HUES6 (cell line): ENCODE data around the gene MAGEB4.
"Not testable (repeated sequence)": the region's sequence is repeated elsewhere in the genome, so short reads cannot be mapped to it uniquely, and the experiment has no call there.

Experiments
- H3K27ac ChIP-seq: 2 replicates; pipeline ENCODE4 v1.7.0; 2013; ENCODE audit warnings: low read depth, mild to moderate bottlenecking, low read length, inconsistent platforms
- H3K27me3 ChIP-seq: 2 replicates; pipeline ENCODE4 v1.6.1; 2013; ENCODE audit warnings: low read length; ENCODE audit not compliant: control insufficient read depth, insufficient read depth
- H3K36me3 ChIP-seq: 2 replicates; pipeline ENCODE4 v1.6.1; 2013; ENCODE audit warnings: low read length; ENCODE audit not compliant: control insufficient read depth, insufficient read depth
- H3K4me1 ChIP-seq: 2 replicates; pipeline ENCODE4 v1.6.1; 2013; ENCODE audit warnings: low read length; ENCODE audit not compliant: control insufficient read depth, insufficient read depth
- H3K4me3 ChIP-seq: 2 replicates; pipeline ENCODE4 v1.5.1; 2013; ENCODE audit warnings: low read depth, low read length
- H3K9ac ChIP-seq: one replicate; pipeline ENCODE4 v1.6.1; 2013; ENCODE audit warnings: mild to moderate bottlenecking, low read length
- H3K9me3 ChIP-seq: 2 replicates; pipeline ENCODE4 v1.6.1; 2013; ENCODE audit warnings: low read depth, low read length; ENCODE audit not compliant: control insufficient read depth, insufficient read depth

Gene MAGEB4

GRCh38 chrX:30241724-30242415 is at the start of gene MAGEB4:
TSS of gene MAGEB4 (plus strand) at chrX:30242000. CDS start at chrX:30242136, 136 bp downstream.
- Histone ChIP-seq H3K36me3 (no peaks in the 10 kb centered on the region), H3K27ac (no peak within 1 kb of the TSS), H3K9me3 (no peaks in the 10 kb centered on the region)

GRCh38 chrX:30193910-30194309 is 47.9 kb upstream of the MAGEB4 start:
- Histone ChIP-seq H3K27ac (peak overlapping the region; percentile 69; the same call in 1 of the 2 replicates), H3K4me1 (peaks cover 30% of the 10 kb centered on the region), H3K9me3 (peaks cover 11% of the 10 kb centered on the region; the same call in 1 of the 2 replicates), H3K9ac (peak overlapping the region; percentile 39)
- H3K27me3 ChIP-seq, H3K4me3 ChIP-seq, H3K36me3 ChIP-seq: not testable (repeated sequence)

More at GRCh38 chrX:30241724-30242415, at the start of gene MAGEB4:
- H3K4me3 ChIP-seq, result no peak within 1 kb of the TSS
- no peak within 1 kb of the TSS for H3K9ac ChIP-seq
- no peaks in the 10 kb centered on the region; the same call in 1 of the 2 replicates for H3K4me1 ChIP-seq
- no peaks in the 10 kb centered on the region; the same call in 1 of the 2 replicates for H3K27me3 ChIP-seq

DNA sequence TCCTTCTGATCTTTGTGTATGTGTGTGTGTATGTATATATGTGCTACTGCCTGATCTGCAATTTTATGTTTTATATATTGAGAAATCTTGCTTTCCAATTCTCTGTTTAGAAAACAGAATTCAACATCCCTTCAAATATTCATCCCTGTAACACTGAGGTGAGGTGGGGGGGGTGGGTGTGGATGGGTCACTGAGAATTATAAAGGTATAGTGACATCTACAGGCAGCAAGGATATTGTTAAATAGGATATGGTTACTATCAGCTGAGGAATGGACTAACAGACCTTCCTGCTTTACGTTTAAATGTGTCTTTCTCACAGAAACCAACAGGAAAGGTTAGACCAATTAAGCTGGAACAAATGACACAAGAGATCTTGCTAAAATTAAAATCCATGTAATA is 45.5 kb upstream of the MAGEB4 start:
- Histone ChIP-seq H3K36me3 (no peaks in the 10 kb centered on the region), H3K9me3 (no peaks in the 10 kb centered on the region; the same call in 1 of the 2 replicates), H3K27me3 (no peaks in the 10 kb centered on the region; the same call in 1 of the 2 replicates), H3K9ac (no peak overlapping the region), H3K27ac (no peak overlapping the region; the same call in 1 of the 2 replicates), H3K4me3 (no peak overlapping the region), H3K4me1 (peaks cover 30% of the 10 kb centered on the region)

DNA sequence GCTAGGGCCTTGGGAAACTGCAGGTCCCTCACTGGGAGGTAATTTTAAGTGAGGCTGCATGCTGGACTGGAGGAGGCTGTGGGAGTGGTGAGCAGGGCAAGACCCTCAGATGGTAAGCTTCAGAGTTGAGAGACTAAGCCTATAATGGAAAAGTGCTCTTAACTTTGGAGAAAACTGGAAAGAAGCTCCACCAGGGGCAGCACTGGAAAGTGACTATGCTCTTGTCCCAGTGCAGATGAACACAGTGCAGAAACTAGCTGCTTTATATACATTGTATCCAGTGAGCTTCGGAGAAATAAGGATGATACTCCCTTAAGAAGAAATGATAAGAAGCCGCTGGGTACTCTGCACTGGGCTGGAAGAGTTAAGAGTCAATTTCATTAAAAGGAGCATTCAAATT is 29.6 kb upstream of the MAGEB4 start:
- Histone ChIP-seq H3K27ac (no peak overlapping the region), H3K4me1 (no peaks in the 10 kb centered on the region), H3K4me3 (no peak overlapping the region), H3K9ac (no peak overlapping the region), H3K27me3 (no peaks in the 10 kb centered on the region; the same call in 1 of the 2 replicates), H3K9me3 (peaks cover 10% of the 10 kb centered on the region), H3K36me3 (no peaks in the 10 kb centered on the region)

GRCh38 chrX:30215357-30215843 is 26.4 kb upstream of the MAGEB4 start, which contains the start of gene MAGEB2:
TSS of gene MAGEB2 (plus strand) at chrX:30215563. CDS start at chrX:30218581, 3,018 bp downstream.
- Histone ChIP-seq H3K9me3 (peaks cover 14% of the 10 kb centered on the region), H3K9ac (no peak within 1 kb of the TSS), H3K27ac (no peak within 1 kb of the TSS), H3K36me3 (no peaks in the 10 kb centered on the region), H3K4me3 (no peak within 1 kb of the TSS), H3K27me3 (no peaks in the 10 kb centered on the region; the same call in 1 of the 2 replicates), H3K4me1 (peaks cover 12% of the 10 kb centered on the region)

- no peak overlapping the region for H3K9ac ChIP-seq
- H3K9me3 ChIP-seq, result peaks cover 14% of the 10 kb centered on the region
- H3K4me1 ChIP-seq, result peaks cover 23% of the 10 kb centered on the region
- no peak overlapping the region for H3K4me3 ChIP-seq
- no peaks in the 10 kb centered on the region for H3K36me3 ChIP-seq
- no peaks in the 10 kb centered on the region; the same call in 1 of the 2 replicates for H3K27me3 ChIP-seq
- no peak overlapping the region for H3K27ac ChIP-seq
Observed at GRCh38 chrX:30217465-30217864, 24.3 kb upstream of the MAGEB4 start.

DNA sequence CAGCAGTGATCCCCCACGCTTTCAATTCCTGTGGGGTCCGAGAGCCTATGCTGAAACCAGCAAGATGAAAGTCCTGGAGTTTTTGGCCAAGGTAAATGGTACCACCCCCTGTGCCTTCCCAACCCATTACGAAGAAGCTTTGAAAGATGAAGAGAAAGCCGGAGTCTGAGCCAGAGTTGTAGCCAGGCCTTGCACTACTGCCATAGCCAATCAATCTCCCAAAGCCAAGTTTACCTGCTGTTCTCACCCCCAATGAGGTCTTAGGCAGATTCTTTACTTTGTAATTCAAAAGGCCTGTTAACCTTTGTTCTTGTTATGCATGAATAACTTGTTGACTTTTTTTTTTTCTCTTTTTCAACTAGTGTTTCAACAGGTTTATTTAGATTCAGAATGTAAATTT is 22.4 kb upstream of the MAGEB4 start:
- Histone ChIP-seq H3K9me3 (peaks cover 14% of the 10 kb centered on the region), H3K9ac (peak overlapping the region; percentile 31), H3K27ac (peak overlapping the region; percentile 78), H3K4me3 (no peak overlapping the region), H3K36me3 (no peaks in the 10 kb centered on the region), H3K4me1 (peaks cover 25% of the 10 kb centered on the region), H3K27me3 (no peaks in the 10 kb centered on the region)

DNA sequence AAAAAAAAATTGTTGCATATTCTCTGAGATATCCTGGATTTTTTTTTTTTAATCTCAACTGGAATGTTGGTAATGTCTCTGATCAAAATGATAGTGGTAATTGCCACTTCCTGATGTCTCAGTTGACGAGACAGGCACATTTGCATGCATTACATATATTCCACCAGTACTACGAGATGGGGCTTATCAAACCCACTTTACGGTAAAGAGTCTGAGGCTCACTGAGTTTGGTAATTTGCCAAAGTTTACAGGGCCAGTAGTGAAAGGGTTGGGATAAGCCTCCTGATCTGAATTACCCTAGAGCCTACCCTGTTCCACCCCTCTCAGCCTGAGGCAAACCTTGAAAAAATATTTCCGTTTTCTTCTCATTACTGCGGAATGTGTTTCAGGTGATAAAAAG is 21.1 kb upstream of the MAGEB4 start:
- Histone ChIP-seq H3K9me3 (peaks cover 8% of the 10 kb centered on the region; the same call in 1 of the 2 replicates), H3K27me3 (no peaks in the 10 kb centered on the region), H3K4me1 (peaks cover 30% of the 10 kb centered on the region), H3K4me3 (no peak overlapping the region), H3K27ac (no peak overlapping the region), H3K9ac (no peak overlapping the region), H3K36me3 (no peaks in the 10 kb centered on the region)

GRCh38 chrX:30224536-30224935 is 17.3 kb upstream of the MAGEB4 start:
- Histone ChIP-seq H3K27ac (no peak overlapping the region), H3K27me3 (no peaks in the 10 kb centered on the region), H3K9me3 (no peaks in the 10 kb centered on the region), H3K4me1 (peaks cover 41% of the 10 kb centered on the region), H3K4me3 (no peak overlapping the region), H3K36me3 (no peaks in the 10 kb centered on the region), H3K9ac (no peak overlapping the region)

DNA sequence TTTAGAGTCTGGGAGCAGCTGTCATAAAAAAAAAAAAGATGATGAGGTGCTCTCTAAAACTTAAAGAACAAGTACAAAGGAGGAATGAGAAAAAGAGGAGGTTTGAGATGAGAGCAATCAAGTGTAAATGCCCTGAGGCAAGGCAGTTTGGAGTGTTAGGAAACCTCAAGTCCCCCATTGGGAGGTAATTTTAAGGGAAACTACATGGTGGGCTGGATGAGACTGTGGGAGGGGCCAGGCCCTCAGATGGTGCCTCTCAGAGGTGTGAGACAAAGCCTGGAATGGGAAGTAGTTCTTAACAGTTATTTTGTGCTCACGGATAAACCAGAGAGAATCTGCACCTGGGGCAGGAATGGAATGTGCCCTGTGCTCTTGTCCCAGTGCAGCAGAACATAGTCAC is 13.3 kb upstream of the MAGEB4 start:
- no peak overlapping the region for H3K4me3 ChIP-seq
- H3K27ac ChIP-seq, result no peak overlapping the region
- H3K36me3 ChIP-seq, result no peaks in the 10 kb centered on the region
- no peaks in the 10 kb centered on the region for H3K27me3 ChIP-seq
- peaks cover 35% of the 10 kb centered on the region for H3K4me1 ChIP-seq
- no peaks in the 10 kb centered on the region for H3K9me3 ChIP-seq
- H3K9ac ChIP-seq, result no peak overlapping the region

DNA sequence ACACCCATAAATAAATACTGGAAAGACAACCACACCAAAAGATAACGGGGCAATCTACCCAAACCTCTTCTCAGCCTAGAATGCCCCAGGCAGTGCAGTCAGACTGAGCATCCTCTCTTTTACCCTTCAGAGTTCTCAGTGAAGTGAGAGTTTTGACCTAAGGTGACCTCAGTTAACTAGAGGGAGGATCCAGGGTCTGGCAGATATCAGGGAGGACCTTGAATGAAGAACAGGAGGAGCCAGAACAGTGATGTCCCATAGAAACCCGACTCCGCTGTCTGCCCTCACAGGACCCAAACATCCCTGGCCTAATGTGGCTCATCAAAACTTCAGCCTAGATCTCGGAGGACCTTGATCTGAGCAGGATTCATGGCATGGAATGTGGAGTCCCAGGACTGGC is 11.4 kb upstream of the MAGEB4 start, which contains the start of gene MAGEB3:
MAGEB3 (plus strand) TSS at position 263 of the 400 bp plus-strand sequence. CDS start 5,268 bp downstream, outside the sequence.
- Histone ChIP-seq H3K4me3 (no peak within 1 kb of the TSS), H3K27ac (no peak within 1 kb of the TSS), H3K27me3 (no peaks in the 10 kb centered on the region; the same call in 1 of the 2 replicates), H3K9ac (no peak within 1 kb of the TSS), H3K9me3 (no peaks in the 10 kb centered on the region), H3K4me1 (peaks cover 28% of the 10 kb centered on the region), H3K36me3 (no peaks in the 10 kb centered on the region)
